ENCODE results near the gene PTGES. TPM values are rescaled to one million over a fixed set of nuclear protein-coding genes. Genes with fewer than 3 reads are reported as not detected.

PTGES gene
- total and polyA plus RNA-seq, 2 experiments from 2014 or later = 2.8 to 3.6 TPM

- H3K4me1 ChIP-seq (ENCODE audit: insufficient read depth) = no peaks in the 10 kb centered on the region
- Mint-ChIP-seq H3K36me3 (ENCODE audit: low read depth) (no peaks in the 10 kb centered on the region), H3K27me3 (ENCODE audit: insufficient read depth, low read depth, poor library complexity) (peaks cover 7% of the 10 kb centered on the region), H3K4me1 (no peaks in the 10 kb centered on the region), H3K9me3 (no peaks in the 10 kb centered on the region; the same call in 2 of the 3 replicates), H3K4me3 (no peak overlapping the region), H3K27ac (no peak overlapping the region)
- no peaks in the 10 kb centered on the region for H3F3A ChIP-seq (replicated peaks; ENCODE audit: low read depth)
- no peak overlapping the region for H3K4me2 ChIP-seq
- H3K79me2 ChIP-seq (replicated peaks; ENCODE audit: insufficient read depth) = no peaks in the 10 kb centered on the region
- H3K27ac ChIP-seq (ENCODE audit: low read depth) = no peak overlapping the region
- no peaks in the 10 kb centered on the region for H4K20me1 ChIP-seq (replicated peaks; ENCODE audit: insufficient read depth)
- TF ChIP-seq CREB1 (CRISPR knock-in tag; IDR thresholded peaks at IDR 0.05; ENCODE audit: low read depth) = no peak
- TF ChIP-seq CTCF (conservative IDR thresholded peaks at IDR 0.05; ENCODE audit: low read depth in 2 of 2) = no peak
- no peak for TF ChIP-seq JUNB (IDR thresholded peaks at IDR 0.05; ENCODE audit: unreplicated experiment)
- no peak for TF ChIP-seq ETS1 (IDR thresholded peaks at IDR 0.05)
- TF ChIP-seq NANOG (IDR thresholded peaks at IDR 0.05; ENCODE audit: borderline replicate concordance) = no peak
- TF ChIP-seq ZNF331 (CRISPR knock-in tag; IDR thresholded peaks at IDR 0.05; ENCODE audit: low read depth) = no peak
- no peak for TF ChIP-seq STAT1 (IDR thresholded peaks at IDR 0.05; ENCODE audit: unreplicated experiment)
- TF ChIP-seq POLR2AphosphoS5 (IDR thresholded peaks at IDR 0.05; ENCODE audit: low read depth) = no peak
- no peak for TF ChIP-seq ZNF114 (CRISPR knock-in tag; IDR thresholded peaks at IDR 0.05)
- no peak for TF ChIP-seq REST (IDR thresholded peaks at IDR 0.05; ENCODE audit: unreplicated experiment)
- no peaks in the 10 kb centered on the region for H3K9me2 ChIP-seq (ENCODE audit: insufficient read depth)
- no peak for ATAC-seq
- H3K4me3 ChIP-seq = no peak overlapping the region
- H2AFZ ChIP-seq = no peak overlapping the region
- DNase-seq (ENCODE audit: low spot score) = no peak
- no peaks in the 10 kb centered on the region for H3K36me3 ChIP-seq (ENCODE audit: insufficient read depth)
- no peaks in the 10 kb centered on the region for H3K27me3 ChIP-seq (ENCODE audit: insufficient read depth)
Observed at GRCh38 chr9:129745200-129745599, 7.6 kb downstream of the PTGES start.

All from GM23338 (cell line).